GM21825 (cell line): Measurements from ENCODE around the gene AXIN2.
"Not testable (repeated sequence)": the region's sequence is repeated elsewhere in the genome, so short reads cannot be mapped to it uniquely, and the experiment has no call there.

Experiments used
- ATAC-seq: cut with Tn5 transposase; IDR thresholded peaks from one replicate; pipeline ENCODE4 v1.9.1; 2021; ENCODE audit warnings: mild to moderate bottlenecking, moderate library complexity; ENCODE audit not compliant: unreplicated experiment

Gene AXIN2

GRCh38 chr17:65538675-65539529 lies 22.5 kb downstream of the AXIN2 start:
- ATAC-seq: no peak

GRCh38 chr17:65537845-65538674 lies 23.4 kb downstream of the AXIN2 start:
- no peak for ATAC-seq

GRCh38 chr17:65537343-65537844 lies 24.1 kb downstream of the AXIN2 start:
- ATAC-seq: no peak

GRCh38 chr17:65536573-65537342 lies 24.7 kb downstream of the AXIN2 start:
- no peak for ATAC-seq

GRCh38 chr17:65535777-65536572 lies 25.5 kb downstream of the AXIN2 start:
- no peak for ATAC-seq

GRCh38 chr17:65533852-65534457 lies 27.5 kb downstream of the AXIN2 start:
- ATAC-seq: no peak

- ATAC-seq: no peak
Observed at GRCh38 chr17:65533056-65533745, 28.2 kb downstream of the AXIN2 start.

- no peak for ATAC-seq
Observed at GRCh38 chr17:65532101-65532890, 29.2 kb downstream of the AXIN2 start.

GRCh38 chr17:65531256-65532100 lies 30.0 kb downstream of the AXIN2 start:
- no peak for ATAC-seq

- no peak for ATAC-seq
Observed at GRCh38 chr17:65530523-65531255, 30.8 kb downstream of the AXIN2 start.

- no peak for ATAC-seq
Observed at GRCh38 chr17:65529761-65530522, 31.5 kb downstream of the AXIN2 start.

- no peak for ATAC-seq
Observed at GRCh38 chr17:65529040-65529633, 32.3 kb downstream of the AXIN2 start.

GRCh38 chr17:65527857-65528591 lies 33.4 kb downstream of the AXIN2 start:
- ATAC-seq: no peak

GRCh38 chr17:65527381-65527780 lies 34.1 kb downstream of the AXIN2 start:
- no peak for ATAC-seq

- ATAC-seq: not testable (repeated sequence)
Observed at GRCh38 chr17:65526854-65527253, 34.6 kb downstream of the AXIN2 start.
